Lower lobe of right lung (tissue), 2 donors: ENCODE data around the gene MEST. TPM values are rescaled to one million over a fixed set of nuclear protein-coding genes. Genes with fewer than 3 reads are reported as not detected.

Experiments used
- ATAC-seq, 2 donors: fragments of 200-7000 bp; cut with Tn5 transposase; one replicate each; pipeline ENCODE4 v1.9.1; 2020 to 2022; ENCODE audit warnings: mild to moderate bottlenecking in 2 of 2, moderate library complexity in 2 of 2
- DNase-seq: peaks from one replicate; pipeline ENCODE4 v3.0.0-alpha.2; 2020
- H3K27ac ChIP-seq: fragments of 200-600 bp; one replicate; pipeline ENCODE4 v1.8.0; 2022
- H3K27me3 ChIP-seq: fragments of 200-600 bp; one replicate; pipeline ENCODE4 v1.8.0; 2022; ENCODE audit warnings: low read depth
- H3K36me3 ChIP-seq: fragments of 200-600 bp; one replicate; pipeline ENCODE4 v1.8.0; 2022; ENCODE audit warnings: mild to moderate bottlenecking
- H3K4me1 ChIP-seq: fragments of 200-600 bp; one replicate; pipeline ENCODE4 v1.8.0; 2022
- H3K4me3 ChIP-seq: fragments of 200-600 bp; one replicate; pipeline ENCODE4 v1.8.0; 2022; ENCODE audit warnings: mild to moderate bottlenecking
- H3K9me3 ChIP-seq: fragments of 200-600 bp; one replicate; pipeline ENCODE4 v1.8.0; 2022
- intact Hi-C: fragments of 100-400 bp; cut with DNase I; formaldehyde crosslinking; loops from one replicate; pipeline ENCODE4 v1.11.0; 2022
- total RNA-seq: library from RNA; stranded (reverse); fragmentation: NEBNext Ultra II Directional; extraction: Animal tissue kit (Norgen Biotek cat#: 25700); gene quantifications from one replicate; pipeline ENCODE4 v1.2.1, GENCODE V29; 2021
- TF ChIP-seq, protein P1 (sequence below): fragments of 200-600 bp; IDR thresholded peaks from one replicate; pipeline ENCODE4 v1.8.0; 2022; ENCODE audit warnings: antibody characterized with exemption, mild to moderate bottlenecking
- donor health status: DM: no; HTN: yes; CAD: no; lungs with severe emphysema.

The MEST gene
- total RNA-seq, 1 donor from 2014 or later, result 34.7 TPM

- intact Hi-C loops, result no loop called here
- DNase-seq (no peak), ATAC-seq (no peak)
- TF ChIP-seq, protein P1, sequence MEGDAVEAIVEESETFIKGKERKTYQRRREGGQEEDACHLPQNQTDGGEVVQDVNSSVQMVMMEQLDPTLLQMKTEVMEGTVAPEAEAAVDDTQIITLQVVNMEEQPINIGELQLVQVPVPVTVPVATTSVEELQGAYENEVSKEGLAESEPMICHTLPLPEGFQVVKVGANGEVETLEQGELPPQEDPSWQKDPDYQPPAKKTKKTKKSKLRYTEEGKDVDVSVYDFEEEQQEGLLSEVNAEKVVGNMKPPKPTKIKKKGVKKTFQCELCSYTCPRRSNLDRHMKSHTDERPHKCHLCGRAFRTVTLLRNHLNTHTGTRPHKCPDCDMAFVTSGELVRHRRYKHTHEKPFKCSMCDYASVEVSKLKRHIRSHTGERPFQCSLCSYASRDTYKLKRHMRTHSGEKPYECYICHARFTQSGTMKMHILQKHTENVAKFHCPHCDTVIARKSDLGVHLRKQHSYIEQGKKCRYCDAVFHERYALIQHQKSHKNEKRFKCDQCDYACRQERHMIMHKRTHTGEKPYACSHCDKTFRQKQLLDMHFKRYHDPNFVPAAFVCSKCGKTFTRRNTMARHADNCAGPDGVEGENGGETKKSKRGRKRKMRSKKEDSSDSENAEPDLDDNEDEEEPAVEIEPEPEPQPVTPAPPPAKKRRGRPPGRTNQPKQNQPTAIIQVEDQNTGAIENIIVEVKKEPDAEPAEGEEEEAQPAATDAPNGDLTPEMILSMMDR, result no peak
- Histone ChIP-seq H3K27me3 (no peaks in the 10 kb centered on the region), H3K36me3 (no peaks in the 10 kb centered on the region), H3K4me1 (no peaks in the 10 kb centered on the region), H3K9me3 (no peaks in the 10 kb centered on the region), H3K27ac (no peak overlapping the region), H3K4me3 (no peak overlapping the region)
Observed at GRCh38 chr7:130468612-130469011, 23.3 kb upstream of the MEST start.

DNA sequence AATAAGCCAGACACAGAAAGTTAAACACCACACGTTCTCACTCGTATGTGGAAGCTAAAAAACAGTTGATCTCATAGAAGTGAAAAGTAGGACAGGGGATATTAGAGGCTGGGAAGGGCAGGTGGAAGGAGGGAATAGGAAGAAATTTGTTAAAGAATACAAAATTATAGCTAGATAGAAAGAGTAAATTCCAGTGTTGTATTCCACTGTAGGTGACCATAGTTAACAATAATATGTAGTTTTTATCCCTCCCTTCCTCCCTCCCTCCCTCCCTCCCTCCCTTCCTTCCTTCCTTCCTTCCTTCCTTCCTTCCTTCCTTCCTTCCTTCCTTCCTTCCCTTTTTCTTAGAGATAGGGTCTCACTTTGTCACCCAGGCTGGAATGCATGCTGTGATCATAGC lies 19.9 kb upstream of the MEST start:
- Histone ChIP-seq H3K27me3 (no peaks in the 10 kb centered on the region), H3K4me1 (no peaks in the 10 kb centered on the region), H3K4me3 (no peak overlapping the region), H3K36me3 (no peaks in the 10 kb centered on the region), H3K27ac (no peak overlapping the region), H3K9me3 (no peaks in the 10 kb centered on the region)
- no peak for DNase-seq
- TF ChIP-seq, protein P1, result no peak
- no peak for ATAC-seq
- intact Hi-C loops, result no loop called here

DNA sequence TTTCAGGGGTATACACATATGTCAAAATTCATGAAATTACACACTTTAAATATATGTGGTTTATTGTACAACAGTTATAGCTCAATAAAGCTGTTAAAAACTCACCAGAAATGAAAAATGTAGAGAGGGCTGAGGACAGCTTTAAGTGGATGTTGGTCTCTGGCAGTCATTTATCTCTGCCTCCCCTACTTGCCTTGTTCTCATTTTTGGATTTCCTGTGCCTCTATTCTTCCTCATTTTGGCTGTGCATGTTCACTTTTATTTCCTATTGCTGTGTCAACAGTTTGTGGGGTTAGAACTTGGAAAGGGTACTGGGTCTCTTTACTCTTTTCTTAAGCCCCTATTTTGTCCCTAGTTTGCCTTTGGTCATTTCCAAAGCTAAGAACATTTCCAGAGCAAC lies 18.6 kb upstream of the MEST start:
- H3K4me3 ChIP-seq, result no peak overlapping the region
- ATAC-seq, result no peak
- TF ChIP-seq, protein P1, result no peak
- H3K27ac ChIP-seq, result no peak overlapping the region
- H3K27me3 ChIP-seq, result no peaks in the 10 kb centered on the region
- no peak for DNase-seq
- no peaks in the 10 kb centered on the region for H3K4me1 ChIP-seq
- intact Hi-C loops, result no loop called here
- no peaks in the 10 kb centered on the region for H3K36me3 ChIP-seq
- H3K9me3 ChIP-seq, result peaks cover 5% of the 10 kb centered on the region

DNA sequence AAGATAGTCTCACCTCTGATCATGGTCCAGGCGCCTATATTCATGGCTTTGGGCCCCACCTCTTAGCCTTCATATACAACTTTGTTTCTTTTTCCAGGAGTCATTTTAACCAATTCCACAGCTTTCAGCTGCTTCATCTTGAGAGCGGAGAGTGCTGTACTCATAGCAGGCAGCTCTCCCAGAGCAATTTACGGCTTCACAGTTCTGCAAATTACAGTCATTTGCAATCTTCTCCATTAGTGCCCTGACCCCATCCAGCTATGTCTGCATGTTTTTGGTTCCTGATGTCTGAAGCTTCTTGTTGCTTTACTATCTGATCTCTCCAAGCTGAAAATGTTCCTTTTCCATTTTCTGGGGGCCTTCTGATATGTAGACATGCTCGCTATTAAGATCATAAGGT lies 18.0 kb upstream of the MEST start:
- Histone ChIP-seq H3K27ac (no peak overlapping the region), H3K36me3 (no peaks in the 10 kb centered on the region), H3K4me1 (no peaks in the 10 kb centered on the region), H3K4me3 (no peak overlapping the region), H3K27me3 (no peaks in the 10 kb centered on the region), H3K9me3 (peaks cover 10% of the 10 kb centered on the region)
- ATAC-seq (no peak), DNase-seq (no peak)
- TF ChIP-seq, protein P1, result no peak
- intact Hi-C loops, result no loop called here

- H3K27me3 ChIP-seq, result no peaks in the 10 kb centered on the region
- H3K27ac ChIP-seq, result no peak overlapping the region
- no peak for ATAC-seq
- no peak overlapping the region for H3K4me3 ChIP-seq
- no peaks in the 10 kb centered on the region for H3K4me1 ChIP-seq
- TF ChIP-seq, protein P1, result no peak
- H3K36me3 ChIP-seq, result no peaks in the 10 kb centered on the region
- peaks cover 10% of the 10 kb centered on the region for H3K9me3 ChIP-seq
- DNase-seq, result no peak
- intact Hi-C loops, result no loop called here
Observed at GRCh38 chr7:130475776-130476175, 16.1 kb upstream of the MEST start.
